AG09319 (cell line): ENCODE measurements around the gene CACNB4.
"Not testable (repeated sequence)": the region's sequence is repeated elsewhere in the genome, so short reads cannot be mapped to it uniquely, and the experiment has no call there.

Source experiments
- DNase-seq: peaks from one replicate; pipeline ENCODE4 v3.0.0-alpha.2; 2010; ENCODE audit warnings: low read depth; ENCODE audit errors: extremely low read depth
- CTCF ChIP-seq: IDR thresholded peaks from 2 replicates; pipeline ENCODE4 v1.5.1; 2011; ENCODE audit warnings: low read depth, mild to moderate bottlenecking, inconsistent platforms, low read length, moderate library complexity

CACNB4 gene

DNA sequence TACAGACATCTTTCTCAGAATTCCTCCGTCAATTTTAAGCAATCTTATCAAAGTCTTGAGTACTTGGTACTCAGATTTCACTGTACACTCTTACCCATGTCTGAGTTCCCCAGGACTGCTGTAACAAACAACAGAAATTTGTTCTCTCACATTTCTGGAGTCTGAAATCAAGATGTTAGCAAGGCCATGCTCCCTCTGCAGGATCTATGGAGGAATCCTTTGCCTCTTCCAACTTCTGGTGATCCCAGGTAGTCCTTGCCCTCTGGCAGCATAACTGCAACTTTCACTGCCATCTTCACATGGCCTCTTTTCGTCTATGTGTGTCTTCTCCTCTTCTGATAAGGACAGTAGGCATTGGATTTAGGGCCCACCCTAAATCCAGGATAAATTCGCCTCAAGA is 17.1 kb upstream of the CACNB4 start:
- no peak for TF ChIP-seq CTCF

GRCh38 chr2:152114366-152114765 is 15.5 kb upstream of the CACNB4 start:
- DNase-seq, result no peak
- TF ChIP-seq CTCF, result no peak

More for the DNA sequence above, 17.1 kb upstream of the CACNB4 start:
- no peak for DNase-seq

- not testable (repeated sequence) for DNase-seq
Observed at GRCh38 chr2:152107140-152107539, 8.3 kb upstream of the CACNB4 start.

DNA sequence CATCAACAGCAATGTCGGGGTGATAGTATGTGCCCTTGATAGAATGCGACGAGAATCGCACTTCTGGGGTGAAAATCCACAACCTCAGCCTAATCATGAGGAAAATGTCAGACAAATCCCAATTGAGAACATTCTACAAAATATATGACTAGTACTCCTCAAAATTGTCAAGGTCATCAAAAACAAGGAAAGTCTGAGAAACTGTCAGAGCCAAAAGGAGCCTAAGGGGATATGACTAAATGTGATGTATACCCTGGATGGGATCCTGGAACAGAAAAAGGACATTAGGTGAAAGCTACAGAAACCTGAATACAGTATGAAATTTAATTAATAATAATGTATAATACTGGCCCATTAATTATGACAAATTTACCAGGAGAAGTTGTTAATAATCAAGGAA is 7.6 kb upstream of the CACNB4 start:
- TF ChIP-seq CTCF, result no peak
- DNase-seq, result no peak

- DNase-seq, result no peak
- no peak for TF ChIP-seq CTCF
Observed at GRCh38 chr2:152103271-152103670, 4.4 kb upstream of the CACNB4 start.

- no peak for TF ChIP-seq CTCF
Observed at GRCh38 chr2:152100961-152101360, 2.1 kb upstream of the CACNB4 start.

DNA sequence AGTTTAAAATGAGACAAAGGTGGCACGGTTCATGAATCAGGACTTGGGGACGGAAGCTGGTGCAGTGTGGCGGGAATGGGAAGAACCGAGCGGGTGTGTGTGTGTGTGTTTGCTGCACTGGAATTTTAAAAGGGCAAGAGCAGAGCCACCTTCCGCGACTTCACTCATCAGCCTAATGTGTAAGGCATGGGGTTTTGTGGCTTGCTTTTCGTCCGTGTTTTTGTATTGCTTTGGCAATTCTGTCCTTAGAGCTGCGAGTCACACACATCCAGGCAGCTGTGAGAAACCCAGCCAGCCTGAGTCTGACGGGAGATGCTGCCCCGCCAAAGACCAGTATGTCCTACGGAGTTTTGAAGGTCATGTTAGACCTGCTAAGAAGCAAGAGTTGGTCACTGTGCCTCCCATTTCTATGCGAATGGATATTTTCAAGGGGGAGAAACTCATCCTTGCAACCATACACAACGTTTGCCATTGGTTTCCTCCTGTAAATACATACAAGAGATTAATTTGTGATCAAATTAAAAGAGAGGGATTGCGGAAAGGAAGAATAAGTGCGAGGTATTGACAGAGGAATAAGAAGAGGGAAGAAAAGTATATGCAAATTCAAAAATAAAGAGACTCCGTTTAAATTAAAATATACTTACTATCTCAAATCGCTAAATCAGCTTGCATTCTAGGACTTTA is 665 bp upstream of the CACNB4 start:
- no peak for DNase-seq
- TF ChIP-seq CTCF, result no peak

More at GRCh38 chr2:152100961-152101360, 2.1 kb upstream of the CACNB4 start:
- no peak for DNase-seq
